ENCODE measurements around the gene SPSB1.

SPSB1 gene

DNA sequence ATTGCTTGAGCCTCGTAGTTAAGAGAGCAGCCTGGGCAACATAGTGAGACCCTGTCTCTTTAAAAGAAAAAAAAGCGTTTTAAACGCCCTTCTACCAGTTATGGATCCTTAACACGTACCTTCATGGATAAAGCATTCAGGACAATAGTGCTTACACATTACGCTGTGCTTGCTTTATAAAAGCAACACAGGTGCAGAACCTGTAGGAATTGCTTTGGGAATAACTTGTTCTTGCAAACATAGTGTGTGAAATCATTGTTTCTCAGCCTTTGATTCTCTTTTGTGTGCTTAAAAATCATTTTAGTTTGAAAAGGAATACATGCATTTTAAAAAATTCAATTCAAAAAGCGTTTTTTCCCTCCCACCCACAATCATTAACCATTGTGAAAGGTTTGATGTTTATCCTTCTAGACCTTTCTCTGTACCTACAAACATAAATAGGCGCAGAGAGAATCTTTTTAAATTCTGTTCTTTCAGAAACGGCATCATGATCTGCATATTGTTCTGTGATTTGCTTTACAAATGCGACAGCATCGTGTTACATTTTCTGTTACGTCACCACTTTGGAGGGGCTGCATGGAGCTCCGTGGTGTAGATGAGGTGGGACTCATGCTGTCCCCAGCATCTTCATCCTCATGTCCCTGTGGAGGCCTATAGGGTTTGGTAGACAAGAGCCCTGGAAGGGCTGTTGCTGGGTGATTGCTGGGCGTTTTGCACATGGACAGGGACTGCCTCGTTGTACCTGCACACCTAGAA is 54.6 kb downstream of the SPSB1 start:
- Mint-ChIP-seq H3K9me3 (no peaks in the 10 kb centered on the region), H3K36me3 (peaks cover 2% of the 10 kb centered on the region), H3K27me3 (no peaks in the 10 kb centered on the region)

DNA sequence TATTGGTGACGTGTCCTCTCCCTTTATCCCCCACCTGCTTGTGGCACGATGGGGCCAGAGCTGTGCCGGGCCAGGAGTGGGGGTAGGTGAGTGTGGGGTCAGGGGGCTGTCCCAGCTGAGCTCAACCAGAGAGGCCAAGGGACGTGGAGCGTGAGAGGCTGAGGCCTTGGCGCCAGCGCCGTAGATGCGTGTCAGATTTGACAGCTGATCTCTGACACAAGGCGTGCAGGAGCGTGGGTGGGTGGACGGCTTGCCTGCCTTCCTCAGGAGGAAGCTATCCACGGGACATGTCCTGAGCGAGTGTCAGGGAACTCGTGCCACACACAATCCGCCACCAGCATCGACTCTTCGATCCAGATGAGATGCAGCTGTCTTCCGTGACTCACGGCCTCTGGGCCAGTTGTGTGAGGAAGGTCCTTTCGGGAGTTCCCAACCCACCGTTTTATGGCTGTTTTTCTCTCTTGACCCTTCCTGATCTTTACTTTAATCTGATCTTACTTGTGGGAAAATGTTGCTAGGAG is 56.7 kb downstream of the SPSB1 start:
- no peaks in the 10 kb centered on the region for H3K27me3 Mint-ChIP-seq
- H3K9me3 Mint-ChIP-seq = no peaks in the 10 kb centered on the region
- no peak overlapping the region for H3K4me3 Mint-ChIP-seq
- peaks cover 9% of the 10 kb centered on the region for H3K4me1 Mint-ChIP-seq
- H3K36me3 Mint-ChIP-seq = no peaks in the 10 kb centered on the region
- no peak overlapping the region for H3K27ac Mint-ChIP-seq

More for the DNA sequence above, 54.6 kb downstream of the SPSB1 start:
- Mint-ChIP-seq H3K4me3 (no peak overlapping the region), H3K4me1 (peaks cover 9% of the 10 kb centered on the region), H3K27ac (no peak overlapping the region)

DNA sequence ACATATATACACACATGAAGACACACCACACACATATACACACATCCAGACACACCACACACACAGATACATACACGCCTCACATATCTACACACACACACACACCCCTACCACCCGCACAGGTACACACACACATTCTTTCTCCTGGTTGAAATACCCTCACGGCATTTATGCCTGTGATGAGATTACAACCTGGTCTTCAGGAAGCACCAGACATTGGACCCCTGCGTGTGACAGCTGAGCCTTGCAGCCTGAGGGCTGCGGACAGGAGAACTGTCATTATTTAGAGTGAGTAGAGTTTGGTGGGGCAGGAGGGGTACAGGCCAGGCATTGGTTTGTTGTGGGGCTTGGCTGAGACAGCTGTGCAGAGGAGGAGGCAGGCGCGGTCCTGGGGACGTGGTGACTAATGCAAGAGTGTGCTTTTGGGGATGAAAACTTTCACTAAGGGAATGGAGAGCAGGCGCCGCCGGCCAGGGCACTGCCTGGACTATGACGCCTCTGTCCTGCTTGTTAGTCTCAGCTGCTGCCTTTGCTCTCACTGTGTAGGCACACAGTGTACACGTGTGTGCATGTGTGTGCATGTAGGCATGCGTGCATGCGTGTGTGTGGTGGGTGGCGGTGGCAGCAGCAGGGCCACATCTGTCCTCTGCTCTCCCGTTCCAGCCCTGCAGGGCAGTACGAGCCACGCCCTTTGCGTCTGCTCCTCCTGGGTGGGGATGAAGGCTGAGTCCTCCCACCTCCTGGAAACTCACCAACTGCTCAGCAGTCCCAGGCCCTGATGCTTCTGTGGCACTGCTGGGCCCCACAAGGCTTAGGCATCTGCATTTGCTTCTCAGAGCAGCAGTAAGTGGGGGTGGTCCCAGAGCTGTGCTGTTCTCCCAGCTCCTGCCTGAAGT is 57.6 kb downstream of the SPSB1 start:
- Mint-ChIP-seq H3K27me3 (no peaks in the 10 kb centered on the region), H3K27ac (no peak overlapping the region), H3K4me3 (no peak overlapping the region), H3K4me1 (peaks cover 9% of the 10 kb centered on the region), H3K9me3 (no peaks in the 10 kb centered on the region), H3K36me3 (no peaks in the 10 kb centered on the region)

DNA sequence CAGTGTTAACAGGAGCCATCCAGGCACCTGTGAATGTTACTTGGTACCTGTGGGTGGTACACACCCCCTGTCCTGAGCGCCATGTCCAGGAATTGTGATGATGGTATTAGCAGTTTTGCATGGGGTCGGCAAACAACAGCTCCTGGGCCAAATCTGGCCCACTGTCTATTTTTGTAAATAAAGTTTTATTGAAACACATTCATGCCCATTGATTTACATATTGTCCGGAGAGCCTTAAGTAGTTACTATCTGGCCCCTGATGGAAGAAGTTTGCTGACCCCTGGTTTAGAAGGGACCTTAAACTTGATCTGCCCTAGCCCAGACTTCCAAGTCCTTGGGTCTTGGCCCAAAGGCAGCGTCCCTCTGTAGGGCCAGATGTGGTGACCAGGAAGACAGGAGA is 58.3 kb downstream of the SPSB1 start:
- no peaks in the 10 kb centered on the region for H3K9me3 Mint-ChIP-seq
- H3K27me3 Mint-ChIP-seq = no peaks in the 10 kb centered on the region
- no peak overlapping the region for H3K4me3 Mint-ChIP-seq
- peaks cover 6% of the 10 kb centered on the region for H3K4me1 Mint-ChIP-seq
- no peak overlapping the region for H3K27ac Mint-ChIP-seq
- peaks cover 2% of the 10 kb centered on the region for H3K36me3 Mint-ChIP-seq

DNA sequence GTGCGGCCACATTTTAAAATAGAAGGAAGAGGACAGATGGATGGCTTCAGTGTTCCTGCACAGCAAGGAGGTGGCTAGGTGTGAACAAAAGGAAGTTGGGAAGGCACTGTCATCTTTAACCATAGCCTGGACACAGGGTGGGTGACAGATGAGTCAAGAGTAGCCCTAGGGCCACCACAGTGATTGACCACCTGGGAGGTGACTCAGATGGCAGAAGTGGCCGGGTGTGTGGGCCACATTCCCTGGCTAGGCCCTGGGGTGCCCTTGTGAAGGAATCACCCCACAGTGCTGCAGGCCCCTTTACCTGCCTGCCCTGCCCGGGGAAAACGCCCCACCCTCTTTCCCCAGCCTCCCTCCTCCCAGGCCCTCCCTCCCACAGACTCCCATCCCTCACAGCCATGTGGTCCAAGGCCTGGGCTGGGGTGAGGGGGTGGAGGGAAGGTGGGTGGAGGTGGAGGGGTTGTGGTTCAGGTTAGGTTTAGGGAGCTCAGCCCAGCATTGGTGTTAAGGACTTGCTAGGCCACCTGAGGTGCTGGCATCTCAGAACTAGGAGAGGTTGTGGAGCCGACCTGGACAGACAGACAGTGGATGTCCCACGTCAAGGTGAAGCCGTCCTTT is 59.1 kb downstream of the SPSB1 start:
- no peaks in the 10 kb centered on the region for H3K27me3 Mint-ChIP-seq
- peaks cover 6% of the 10 kb centered on the region for H3K4me1 Mint-ChIP-seq
- H3K4me3 Mint-ChIP-seq = no peak overlapping the region
- H3K9me3 Mint-ChIP-seq = no peaks in the 10 kb centered on the region
- no peak overlapping the region for H3K27ac Mint-ChIP-seq
- peaks cover 4% of the 10 kb centered on the region for H3K36me3 Mint-ChIP-seq

DNA sequence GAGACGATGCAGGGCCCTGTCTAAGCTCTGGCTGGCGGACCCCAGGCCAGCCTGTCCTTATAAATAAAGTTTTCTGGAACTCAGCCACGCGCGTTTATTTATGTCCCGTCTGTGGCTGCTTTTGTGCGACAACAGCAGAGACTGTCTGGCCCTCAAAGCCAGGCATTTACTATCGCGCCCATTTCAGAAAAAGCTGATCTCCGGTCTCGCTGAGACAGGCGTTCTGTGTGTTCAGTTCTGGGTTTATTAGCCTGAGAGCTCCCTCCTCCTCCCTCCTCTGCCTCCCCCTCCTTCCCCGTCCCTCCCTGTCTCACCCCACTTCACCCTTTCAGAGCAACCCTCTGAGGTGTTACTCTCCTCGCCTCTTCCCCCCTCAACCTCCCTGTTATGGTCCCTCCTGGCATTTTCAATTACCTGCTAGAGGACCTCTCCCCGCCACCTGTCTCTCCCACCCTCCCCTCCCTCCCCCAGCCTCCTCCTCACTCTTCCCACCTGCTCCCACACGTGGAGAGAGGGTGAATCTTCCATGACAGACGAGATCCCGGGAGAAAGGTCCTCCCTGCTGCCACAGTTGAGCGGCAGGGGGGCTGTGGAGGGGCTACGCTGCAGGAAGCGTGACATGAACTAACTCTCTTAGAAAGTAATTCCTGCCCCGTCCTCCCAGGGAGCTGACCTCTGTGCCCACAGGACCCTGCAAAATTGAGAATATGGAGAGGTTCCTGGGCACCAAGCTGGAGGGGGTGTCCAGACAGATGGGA is 59.9 kb downstream of the SPSB1 start:
- Mint-ChIP-seq H3K27ac (no peak overlapping the region), H3K9me3 (no peaks in the 10 kb centered on the region), H3K36me3 (peaks cover 7% of the 10 kb centered on the region), H3K4me1 (peaks cover 6% of the 10 kb centered on the region), H3K27me3 (no peaks in the 10 kb centered on the region), H3K4me3 (no peak overlapping the region)

DNA sequence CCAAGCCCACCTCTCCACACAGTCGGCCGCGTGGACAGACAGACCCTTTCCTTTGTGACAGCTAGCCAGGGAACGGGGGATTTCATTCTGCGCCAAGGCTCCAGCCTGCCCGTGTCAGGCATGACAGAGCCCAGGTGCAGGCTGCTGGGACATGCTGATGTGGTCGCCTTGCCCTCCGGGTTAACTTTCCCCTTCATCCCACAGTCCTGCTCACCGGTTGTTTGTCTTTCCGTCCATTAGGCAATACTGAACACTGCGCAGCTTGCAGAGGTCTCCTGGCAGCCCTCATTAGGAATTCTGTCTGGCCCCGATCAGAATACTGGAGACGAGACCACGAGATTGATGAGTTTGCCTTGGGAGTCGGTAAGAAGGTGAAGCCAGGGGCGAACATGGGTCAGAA is 62.8 kb downstream of the SPSB1 start:
- Mint-ChIP-seq H3K36me3 (peaks cover 7% of the 10 kb centered on the region), H3K4me3 (no peak overlapping the region), H3K9me3 (no peaks in the 10 kb centered on the region), H3K4me1 (peaks cover 6% of the 10 kb centered on the region), H3K27ac (no peak overlapping the region), H3K27me3 (no peaks in the 10 kb centered on the region)

DNA sequence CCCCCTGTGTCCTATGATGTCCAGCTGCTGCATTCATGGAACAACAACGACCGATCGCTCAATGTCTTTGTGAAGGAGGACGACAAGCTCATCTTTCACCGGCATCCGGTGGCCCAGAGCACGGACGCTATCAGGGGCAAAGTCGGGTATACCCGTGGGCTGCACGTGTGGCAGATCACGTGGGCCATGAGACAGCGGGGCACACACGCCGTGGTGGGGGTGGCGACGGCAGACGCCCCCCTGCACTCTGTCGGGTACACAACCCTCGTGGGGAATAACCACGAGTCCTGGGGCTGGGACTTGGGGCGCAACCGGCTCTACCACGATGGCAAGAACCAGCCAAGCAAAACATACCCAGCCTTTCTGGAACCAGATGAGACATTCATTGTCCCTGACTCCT is 63.3 kb downstream of the SPSB1 start:
- H3K9me3 Mint-ChIP-seq = no peaks in the 10 kb centered on the region
- H3K4me3 Mint-ChIP-seq = no peak overlapping the region
- H3K27me3 Mint-ChIP-seq = no peaks in the 10 kb centered on the region
- peaks cover 5% of the 10 kb centered on the region for H3K4me1 Mint-ChIP-seq
- H3K36me3 Mint-ChIP-seq = peaks cover 7% of the 10 kb centered on the region
- H3K27ac Mint-ChIP-seq = no peak overlapping the region

DNA sequence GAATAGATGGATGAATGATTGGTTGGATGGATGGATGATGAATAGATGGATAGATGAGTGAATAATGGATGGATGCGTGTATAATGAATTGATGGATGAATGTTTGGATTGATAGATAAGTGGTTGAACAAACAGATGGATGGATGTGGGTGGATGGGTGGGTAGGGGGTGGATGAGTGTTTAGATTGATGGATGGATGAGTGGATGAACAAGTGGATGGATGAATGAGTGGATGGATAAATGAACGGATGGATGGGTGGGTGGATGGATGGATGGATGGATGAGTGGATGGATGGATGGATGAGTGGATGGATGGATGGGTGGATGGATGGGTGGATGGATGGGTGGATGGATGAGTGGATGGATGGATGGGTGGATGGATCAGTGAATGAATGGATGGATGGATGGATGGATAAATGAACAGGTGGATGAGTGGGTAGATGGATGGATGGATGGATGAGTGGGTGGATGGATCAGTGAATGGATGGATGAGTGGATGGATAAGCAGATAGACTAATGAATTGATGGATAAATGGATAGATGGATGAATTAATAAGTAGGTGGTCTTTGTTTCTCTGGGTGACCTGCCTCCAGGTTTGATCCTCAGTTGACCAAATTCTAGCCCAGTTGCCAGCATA is 64.3 kb downstream of the SPSB1 start:
- Mint-ChIP-seq H3K27ac (no peak overlapping the region), H3K27me3 (no peaks in the 10 kb centered on the region), H3K36me3 (peaks cover 7% of the 10 kb centered on the region), H3K4me1 (no peaks in the 10 kb centered on the region), H3K4me3 (no peak overlapping the region), H3K9me3 (no peaks in the 10 kb centered on the region)

DNA sequence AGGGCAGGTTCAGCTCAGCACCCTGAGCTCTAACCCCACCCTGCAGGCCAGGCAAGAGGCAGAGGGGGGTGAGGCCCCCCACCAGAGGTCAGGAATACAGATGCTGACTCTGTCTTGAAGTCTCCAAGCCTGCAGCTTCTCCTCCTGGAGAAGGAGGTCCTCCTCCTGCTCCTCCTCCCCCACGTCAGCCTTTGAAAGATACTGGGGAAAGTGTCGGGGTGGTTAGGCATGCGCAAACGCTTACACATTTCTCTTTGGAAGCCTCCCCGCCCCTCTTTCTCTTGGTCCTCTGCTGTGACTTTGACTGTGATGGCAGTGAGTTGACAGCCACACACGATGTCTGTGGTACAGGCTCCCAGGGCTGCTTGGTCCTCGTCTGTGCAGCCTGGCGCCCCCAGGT is 65.3 kb downstream of the SPSB1 start:
- H3K4me3 Mint-ChIP-seq = no peak overlapping the region
- no peaks in the 10 kb centered on the region for H3K4me1 Mint-ChIP-seq
- peaks cover 7% of the 10 kb centered on the region for H3K36me3 Mint-ChIP-seq
- H3K9me3 Mint-ChIP-seq = no peaks in the 10 kb centered on the region
- no peaks in the 10 kb centered on the region for H3K27me3 Mint-ChIP-seq
- no peak overlapping the region for H3K27ac Mint-ChIP-seq

DNA sequence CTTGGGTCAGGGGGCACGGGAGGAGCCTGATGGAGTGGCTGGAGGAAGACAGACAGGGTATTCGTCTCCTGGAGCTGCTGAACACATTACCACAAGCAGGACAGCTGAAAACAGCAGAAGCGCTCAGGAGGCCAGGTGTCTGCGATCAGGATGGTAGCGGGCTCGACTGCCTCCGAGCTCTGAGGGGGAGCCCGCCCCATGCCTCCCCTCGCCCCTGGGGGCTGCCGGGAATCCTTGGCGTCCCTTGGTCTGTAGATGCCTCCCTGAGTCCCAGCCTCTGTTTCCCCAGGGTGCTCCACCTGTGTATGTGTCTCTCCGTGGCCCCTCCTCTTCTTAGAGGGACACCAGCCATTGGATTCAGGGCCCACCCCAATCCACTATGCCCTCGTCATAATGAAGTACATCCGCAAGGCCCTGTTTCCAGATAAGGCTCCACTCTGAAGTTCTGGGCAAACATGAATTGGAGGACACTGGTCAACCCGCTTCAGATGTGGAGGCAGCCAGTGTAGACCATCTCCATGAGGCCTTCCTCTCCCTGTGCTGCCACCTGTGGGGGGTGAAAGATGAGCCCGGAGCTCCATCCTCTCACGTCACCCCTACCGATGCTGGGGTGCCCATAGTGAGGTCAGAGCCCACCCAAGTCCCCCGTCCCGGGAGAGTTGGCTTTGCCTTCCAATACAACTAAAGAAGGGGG is 67.8 kb downstream of the SPSB1 start:
- Mint-ChIP-seq H3K4me3 (no peak overlapping the region), H3K4me1 (no peaks in the 10 kb centered on the region), H3K27me3 (no peaks in the 10 kb centered on the region), H3K9me3 (no peaks in the 10 kb centered on the region), H3K27ac (peak overlapping the region; percentile 41), H3K36me3 (peaks cover 7% of the 10 kb centered on the region)

DNA sequence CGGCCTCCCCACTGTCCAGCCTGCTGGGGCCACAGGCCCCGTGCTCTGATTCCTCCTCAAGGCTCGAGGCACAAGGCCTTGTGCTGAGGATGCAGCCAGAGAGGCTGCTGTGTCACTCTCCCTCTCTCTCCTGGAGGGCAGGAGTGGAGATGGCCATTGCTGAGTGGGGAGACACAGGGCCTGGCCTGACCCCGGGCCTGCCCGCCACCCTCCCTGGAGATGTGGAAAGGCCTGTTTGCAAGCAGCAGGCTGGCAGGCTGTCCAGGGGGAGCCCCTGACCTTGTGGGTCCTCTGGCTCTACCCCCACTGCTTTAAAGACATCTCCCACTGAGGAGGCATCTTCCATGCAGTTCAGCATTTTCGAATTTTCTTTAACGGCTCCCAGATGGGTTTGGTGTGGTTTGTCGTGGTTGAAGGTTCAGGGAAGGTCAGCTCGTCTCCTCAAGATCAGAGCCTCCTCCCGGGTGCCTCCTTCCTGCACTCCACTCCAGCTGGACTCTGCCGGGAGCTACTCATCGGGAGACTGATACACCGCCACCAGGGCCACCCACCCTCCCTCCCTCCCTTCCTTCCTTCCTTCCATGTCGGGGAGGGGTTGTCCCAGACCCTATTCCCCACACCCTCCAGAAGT is 69.1 kb downstream of the SPSB1 start:
- Mint-ChIP-seq H3K4me1 (no peaks in the 10 kb centered on the region), H3K27ac (no peak overlapping the region), H3K4me3 (no peak overlapping the region), H3K9me3 (no peaks in the 10 kb centered on the region), H3K36me3 (peaks cover 2% of the 10 kb centered on the region), H3K27me3 (no peaks in the 10 kb centered on the region)

DNA sequence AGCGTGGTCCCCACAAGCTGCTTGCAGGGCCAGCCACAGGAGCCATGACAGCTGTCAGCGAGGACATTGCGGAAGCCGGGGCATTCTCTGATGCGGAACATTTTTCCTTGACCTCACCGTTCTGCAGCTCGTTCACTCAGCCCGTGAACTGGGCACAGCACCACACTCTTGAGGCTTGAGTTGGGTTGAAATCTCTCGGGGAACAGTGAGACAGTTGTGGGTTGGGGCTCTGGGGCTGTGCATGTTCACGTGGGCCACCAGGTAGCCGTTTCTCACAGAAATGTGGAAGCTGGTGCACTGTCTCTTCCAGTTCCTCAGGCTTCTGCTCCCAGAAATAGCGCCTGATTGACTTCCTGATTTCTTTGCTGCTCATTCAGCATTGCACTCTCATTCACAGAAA is 69.8 kb downstream of the SPSB1 start:
- Mint-ChIP-seq H3K27me3 (no peaks in the 10 kb centered on the region), H3K36me3 (no peaks in the 10 kb centered on the region), H3K4me3 (no peak overlapping the region), H3K27ac (no peak overlapping the region), H3K9me3 (no peaks in the 10 kb centered on the region), H3K4me1 (peaks cover 2% of the 10 kb centered on the region)

DNA sequence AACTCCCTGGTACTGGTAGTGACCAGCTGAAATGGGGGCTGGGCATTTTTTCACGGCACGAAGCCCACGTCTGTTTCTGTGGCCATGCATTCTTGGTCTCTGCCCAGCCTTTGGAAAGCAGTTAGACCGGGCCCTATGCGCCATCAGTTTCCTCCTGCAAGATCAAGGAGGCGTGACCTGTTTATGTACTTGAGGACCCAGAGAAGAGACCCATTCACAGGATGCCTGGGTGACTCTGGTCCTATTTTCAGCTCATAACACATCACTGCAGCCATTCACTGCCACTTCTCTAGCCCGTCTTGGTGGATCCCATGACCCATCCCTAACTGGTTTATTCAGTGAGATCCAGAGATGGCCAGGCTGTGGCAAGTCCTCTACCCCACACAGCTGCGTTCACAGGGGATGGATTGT is 70.4 kb downstream of the SPSB1 start:
- Mint-ChIP-seq H3K27ac (no peak overlapping the region), H3K9me3 (no peaks in the 10 kb centered on the region), H3K4me3 (no peak overlapping the region), H3K36me3 (no peaks in the 10 kb centered on the region), H3K4me1 (peaks cover 7% of the 10 kb centered on the region), H3K27me3 (no peaks in the 10 kb centered on the region)
